H9 (cell line): ENCODE measurements around the gene RGP1. TPM values are rescaled to one million over a fixed set of nuclear protein-coding genes. Genes with fewer than 3 reads are reported as not detected.

Experiments
- DNase-seq: peaks from one replicate; pipeline ENCODE4 v3.0.0-alpha.2; 2017
- H2AFZ ChIP-seq: one replicate; pipeline ENCODE4 v1.6.1; 2013; ENCODE audit warnings: mild to moderate bottlenecking, low read length, control low read depth, moderate library complexity
- H2AK5ac ChIP-seq: 2 replicates; pipeline ENCODE4 v1.6.1; 2013; ENCODE audit warnings: low read length, control low read depth, mixed read lengths; ENCODE audit not compliant: insufficient read length
- H2BK120ac ChIP-seq: one replicate; pipeline ENCODE4 v1.6.1; 2013; ENCODE audit warnings: low read depth, mild to moderate bottlenecking, low read length, control low read depth, inconsistent platforms; ENCODE audit not compliant: poor library complexity, severe bottlenecking
- H2BK12ac ChIP-seq: 2 replicates; pipeline ENCODE4 v1.6.1; 2013; ENCODE audit warnings: low read length, control low read depth, mixed read lengths, low read depth; ENCODE audit not compliant: insufficient read length
- H2BK15ac ChIP-seq: 2 replicates; pipeline ENCODE4 v1.6.1; 2013; ENCODE audit warnings: low read depth, low read length, control low read depth
- H2BK20ac ChIP-seq: one replicate; pipeline ENCODE4 v1.6.1; 2013; ENCODE audit warnings: low read depth, mild to moderate bottlenecking, low read length, control low read depth, inconsistent platforms; ENCODE audit not compliant: poor library complexity, severe bottlenecking
- H2BK5ac ChIP-seq: 2 replicates; pipeline ENCODE4 v1.6.1; 2013; ENCODE audit warnings: low read length, control low read depth, mixed read lengths; ENCODE audit not compliant: insufficient read length
- H3K14ac ChIP-seq: 2 replicates; pipeline ENCODE4 v1.6.1; 2013; ENCODE audit warnings: low read length, control low read depth; ENCODE audit not compliant: insufficient read depth
- H3K18ac ChIP-seq: 2 replicates; pipeline ENCODE4 v1.6.1; 2013; ENCODE audit warnings: low read depth, mild to moderate bottlenecking, mixed read lengths, low read length, control low read depth; ENCODE audit not compliant: insufficient read length
- H3K23ac ChIP-seq: 2 replicates; pipeline ENCODE4 v1.6.1; 2013; ENCODE audit warnings: low read length, control low read depth, mixed read lengths, low read depth; ENCODE audit not compliant: insufficient read length
- H3K23me2 ChIP-seq: 2 replicates; pipeline ENCODE4 v1.6.1; 2013; ENCODE audit warnings: low read depth, mild to moderate bottlenecking, mixed read lengths, low read length, control low read depth; ENCODE audit not compliant: insufficient read length, poor library complexity, severe bottlenecking
- H3K27ac ChIP-seq: 2 replicates; pipeline ENCODE4 v1.5.1; 2013; ENCODE audit warnings: low read length, control low read depth, mixed read lengths, low read depth; ENCODE audit not compliant: insufficient read length
- H3K27me3 ChIP-seq: 2 replicates; pipeline ENCODE4 v1.6.1; 2013; ENCODE audit warnings: low read length, control low read depth, inconsistent platforms; ENCODE audit not compliant: insufficient read depth
- H3K4ac ChIP-seq: 2 replicates; pipeline ENCODE4 v1.6.1; 2013; ENCODE audit warnings: low read depth, mild to moderate bottlenecking, control low read depth, inconsistent platforms, low read length, moderate library complexity
- H3K4me1 ChIP-seq: 2 replicates; pipeline ENCODE4 v1.6.1; 2013; ENCODE audit warnings: low read length, control low read depth, inconsistent platforms; ENCODE audit not compliant: insufficient read depth
- H3K4me2 ChIP-seq: 2 replicates; pipeline ENCODE4 v1.6.1; 2013; ENCODE audit warnings: low read length, control low read depth, mixed read lengths; ENCODE audit not compliant: insufficient read length, insufficient read depth
- H3K56ac ChIP-seq: 2 replicates; pipeline ENCODE4 v1.6.1; 2013; ENCODE audit warnings: low read depth, mild to moderate bottlenecking, mixed read lengths, low read length, control low read depth; ENCODE audit not compliant: insufficient read length
- H3K79me1 ChIP-seq: 2 replicates; pipeline ENCODE4 v1.6.1; 2013; ENCODE audit warnings: low read depth, mild to moderate bottlenecking, moderate library complexity, low read length, control low read depth, inconsistent platforms; ENCODE audit not compliant: insufficient read depth, poor library complexity, severe bottlenecking
- H3K79me2 ChIP-seq: 2 replicates; pipeline ENCODE4 v1.6.1; 2013; ENCODE audit warnings: low read length, control low read depth, inconsistent platforms; ENCODE audit not compliant: insufficient read depth
- H3K9ac ChIP-seq: 2 replicates; pipeline ENCODE4 v1.6.1; 2013; ENCODE audit warnings: low read length, control low read depth, mixed read lengths; ENCODE audit not compliant: insufficient read length; ENCODE audit errors: extremely low read depth
- H3K9me3 ChIP-seq: one replicate; pipeline ENCODE4 v1.6.1; 2013; ENCODE audit warnings: low read depth, low read length, inconsistent platforms; ENCODE audit not compliant: control insufficient read depth
- H3T11ph ChIP-seq: one replicate; pipeline ENCODE4 v1.6.1; 2013; ENCODE audit warnings: mild to moderate bottlenecking, low read length, control low read depth, inconsistent platforms
- H4K20me1 ChIP-seq: one replicate; pipeline ENCODE4 v1.6.1; 2013; ENCODE audit not compliant: control insufficient read depth, insufficient read length, insufficient read depth
- H4K5ac ChIP-seq: 2 replicates; pipeline ENCODE4 v1.6.1; 2013; ENCODE audit warnings: low read depth, mild to moderate bottlenecking, mixed read lengths, low read length, control low read depth; ENCODE audit not compliant: insufficient read length
- H4K8ac ChIP-seq: replicated peaks from 2 replicates; pipeline ENCODE4 v1.6.1; 2013; ENCODE audit warnings: low read length, control low read depth, mixed read lengths, low read depth; ENCODE audit not compliant: insufficient read length
- H4K91ac ChIP-seq: 2 replicates; pipeline ENCODE4 v1.6.1; 2013; ENCODE audit warnings: low read depth, mild to moderate bottlenecking, moderate library complexity, mixed read lengths, low read length, control low read depth; ENCODE audit not compliant: insufficient read length
- H3K27ac Mint-ChIP-seq, 3 experiments: 2 replicates in 2 of 3; 3 replicates in 1 of 3; pipeline ENCODE4 v1.8.0; 2020 to 2021; ENCODE audit warnings: mixed read lengths in 3 of 3, mild to moderate bottlenecking in 1 of 3, moderate library complexity in 1 of 3
- H3K27me3 Mint-ChIP-seq: 2 replicates; pipeline ENCODE4 v1.8.0; 2021; ENCODE audit warnings: low read depth, mild to moderate bottlenecking, moderate library complexity, mixed read lengths
- H3K36me3 Mint-ChIP-seq, 3 experiments: 2 replicates in 2 of 3; 3 replicates in 1 of 3; pipeline ENCODE4 v1.8.0; 2020 to 2021; ENCODE audit warnings: low read depth in 3 of 3, mixed read lengths in 3 of 3; ENCODE audit not compliant: insufficient read depth in 1 of 3
- H3K4me1 Mint-ChIP-seq, 2 experiments: 2 replicates each; pipeline ENCODE4 v1.8.0; 2020; ENCODE audit warnings: mixed read lengths in 2 of 2
- H3K4me3 Mint-ChIP-seq, 2 experiments: 2 replicates in 1 of 2; 3 replicates in 1 of 2; pipeline ENCODE4 v1.8.0; 2020 to 2021; ENCODE audit warnings: mild to moderate bottlenecking in 2 of 2, mixed read lengths in 2 of 2, moderate library complexity in 1 of 2
- H3K9me3 Mint-ChIP-seq, 2 experiments: 2 replicates in 1 of 2; 3 replicates in 1 of 2; pipeline ENCODE4 v1.8.0; 2020; ENCODE audit warnings: mild to moderate bottlenecking in 2 of 2, mixed read lengths in 2 of 2, moderate library complexity in 1 of 2
- CTCF ChIP-seq: fragments of 200-600 bp; sonication (generic); conservative IDR thresholded peaks from 3 replicates; pipeline ENCODE4 v1.8.0; 2021; ENCODE audit warnings: antibody characterized with exemption, mild to moderate bottlenecking
- WGBS: extraction: QIAGEN DNeasy Blood & Tissue Kit; methylation state at CpG from one replicate; pipeline ENCODE4 v1.1.7; 2013; ENCODE audit warnings: missing lambda C conversion rate, low lambda C conversion rate, mixed read lengths; ENCODE audit not compliant: insufficient read length; ENCODE audit errors: extremely low coverage; 5-methylcytosine and 5-hydroxymethylcytosine counted together
- total RNA-seq: library from RNA; stranded (reverse); gene quantifications from 2 replicates; pipeline ENCODE4 v1.2.1, GENCODE V29; 2021

Gene RGP1
- total RNA-seq, 1 experiment from 2014 or later: 25.7 TPM

- no peaks in the 10 kb centered on the region for H3K79me2 ChIP-seq
- no peak for DNase-seq
- H3T11ph ChIP-seq: no peak overlapping the region
- no peak overlapping the region for H4K8ac ChIP-seq
- no peak overlapping the region for H3K4ac ChIP-seq
- H4K20me1 ChIP-seq: no peaks in the 10 kb centered on the region
- no peak overlapping the region for H3K14ac ChIP-seq
- H3K9me3 Mint-ChIP-seq: no peaks in the 10 kb centered on the region
- no peaks in the 10 kb centered on the region for H3K79me1 ChIP-seq
- H3K4me2 ChIP-seq: no peak overlapping the region
- H2BK20ac ChIP-seq: no peak overlapping the region
- H2BK5ac ChIP-seq: no peak overlapping the region
- H3K27me3 Mint-ChIP-seq: peaks cover 4% of the 10 kb centered on the region
- H3K9me3 ChIP-seq: no peaks in the 10 kb centered on the region
- TF ChIP-seq CTCF: no peak
- H3K4me1 ChIP-seq: no peaks in the 10 kb centered on the region
- H3K56ac ChIP-seq: no peak overlapping the region
- H3K9ac ChIP-seq: no peak overlapping the region
- no peak overlapping the region for H3K23ac ChIP-seq
- H2AFZ ChIP-seq: no peak overlapping the region
- no peak overlapping the region for H2AK5ac ChIP-seq
- WGBS: no CpG with 5 or more reads among the region's 14 CpGs
- no peak overlapping the region for H4K5ac ChIP-seq
- H4K91ac ChIP-seq: no peak overlapping the region
- peaks cover 17 to 22% of the 10 kb centered on the region in 2 experiments for H3K4me1 Mint-ChIP-seq
- no peaks in the 10 kb centered on the region for H3K27me3 ChIP-seq
- no peaks in the 10 kb centered on the region; a peak in 1 of 7 replicates for H3K36me3 Mint-ChIP-seq
- no peak overlapping the region for H2BK15ac ChIP-seq
- no peak overlapping the region for H3K27ac ChIP-seq
- no peak overlapping the region for H3K27ac Mint-ChIP-seq
- H3K23me2 ChIP-seq: peaks cover 3% of the 10 kb centered on the region
- no peak overlapping the region for H2BK120ac ChIP-seq
- H2BK12ac ChIP-seq: no peak overlapping the region
- no peak overlapping the region for H3K18ac ChIP-seq
- peak overlapping the region in 1 of 2 experiments; percentile 60; a peak in 2 of 5 replicates for H3K4me3 Mint-ChIP-seq
These were observed 43.7 kb downstream of the RGP1 start for GRCh38 chr9:35792826-35793225.
